ENCODE results near the gene PRM1. TPM values are rescaled to one million over a fixed set of nuclear protein-coding genes. Genes with fewer than 3 reads are reported as not detected.

The PRM1 gene
- total and polyA plus RNA-seq, 2 of the 13 experiments (the other 11 are each of a cell fraction or from before 2014, with no cell fraction given) = not detected

DNA sequence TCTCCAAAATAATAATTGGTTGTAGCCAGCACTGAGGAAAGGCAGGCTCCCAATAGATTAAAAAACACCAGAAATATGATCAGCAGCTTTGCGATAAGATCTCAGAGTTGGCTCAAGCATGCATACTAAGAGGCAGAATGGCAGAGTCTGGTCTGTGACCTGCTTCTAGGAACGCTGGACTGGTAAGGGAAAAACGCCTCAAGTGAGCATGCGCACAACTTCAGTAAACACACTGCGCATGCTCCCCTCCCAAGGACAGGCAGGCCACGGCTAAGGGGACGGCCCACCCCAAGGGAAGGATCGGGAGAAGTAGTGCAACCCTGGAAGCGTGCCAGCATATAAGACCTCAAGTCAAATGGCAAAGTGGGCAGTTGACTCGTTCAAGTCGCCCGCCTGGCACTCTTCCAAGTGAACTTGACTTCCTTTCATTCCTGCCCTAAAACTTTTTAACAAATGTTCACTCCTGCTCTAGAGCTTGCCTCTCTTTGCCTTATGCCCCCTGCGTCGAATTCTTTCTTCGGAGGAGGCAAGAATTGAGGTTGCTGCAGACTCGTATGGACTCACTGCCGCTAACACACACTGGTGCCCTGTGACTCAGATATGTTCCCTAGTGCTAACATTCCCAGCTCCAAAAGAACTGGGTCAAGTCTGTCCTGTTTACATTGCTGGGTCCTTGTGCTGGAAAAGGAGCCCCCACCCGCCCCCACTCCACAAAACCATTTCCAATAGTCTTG, 22.4 kb upstream of the PRM1 start (continued):
- TF ChIP-seq ZNF280D (CRISPR knock-in tag; IDR thresholded peaks at IDR 0.05) = 0 out of 2 replicates have a peak, but pooled peaks have one; percentile 27
- no peak for TF ChIP-seq BRCA1 (CRISPR knock-in tag; IDR thresholded peaks at IDR 0.05)
- TF ChIP-seq GATA4 (IDR thresholded peaks at IDR 0.05; ENCODE audit: borderline replicate concordance, low read depth) = no peak
- no peak for TF ChIP-seq ZNF580 (CRISPR knock-in tag; IDR thresholded peaks at IDR 0.05; ENCODE audit: borderline replicate concordance, low read depth)
- TF ChIP-seq ZIK1 (CRISPR knock-in tag; IDR thresholded peaks at IDR 0.05; ENCODE audit: borderline replicate concordance, low read depth) = 0 out of 2 replicates have a peak, but pooled peaks have one; percentile 49
- TF ChIP-seq, protein P1, sequence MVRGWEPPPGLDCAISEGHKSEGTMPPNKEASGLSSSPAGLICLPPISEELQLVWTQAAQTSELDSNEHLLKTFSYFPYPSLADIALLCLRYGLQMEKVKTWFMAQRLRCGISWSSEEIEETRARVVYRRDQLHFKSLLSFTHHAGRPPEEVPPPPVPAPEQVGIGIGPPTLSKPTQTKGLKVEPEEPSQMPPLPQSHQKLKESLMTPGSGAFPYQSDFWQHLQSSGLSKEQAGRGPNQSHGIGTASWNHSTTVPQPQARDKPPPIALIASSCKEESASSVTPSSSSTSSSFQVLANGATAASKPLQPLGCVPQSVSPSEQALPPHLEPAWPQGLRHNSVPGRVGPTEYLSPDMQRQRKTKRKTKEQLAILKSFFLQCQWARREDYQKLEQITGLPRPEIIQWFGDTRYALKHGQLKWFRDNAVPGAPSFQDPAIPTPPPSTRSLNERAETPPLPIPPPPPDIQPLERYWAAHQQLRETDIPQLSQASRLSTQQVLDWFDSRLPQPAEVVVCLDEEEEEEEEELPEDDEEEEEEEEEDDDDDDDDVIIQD (CRISPR knock-in tag; IDR thresholded peaks at IDR 0.05; ENCODE audit: low read depth) = no peak
- TF ChIP-seq, protein P2, sequence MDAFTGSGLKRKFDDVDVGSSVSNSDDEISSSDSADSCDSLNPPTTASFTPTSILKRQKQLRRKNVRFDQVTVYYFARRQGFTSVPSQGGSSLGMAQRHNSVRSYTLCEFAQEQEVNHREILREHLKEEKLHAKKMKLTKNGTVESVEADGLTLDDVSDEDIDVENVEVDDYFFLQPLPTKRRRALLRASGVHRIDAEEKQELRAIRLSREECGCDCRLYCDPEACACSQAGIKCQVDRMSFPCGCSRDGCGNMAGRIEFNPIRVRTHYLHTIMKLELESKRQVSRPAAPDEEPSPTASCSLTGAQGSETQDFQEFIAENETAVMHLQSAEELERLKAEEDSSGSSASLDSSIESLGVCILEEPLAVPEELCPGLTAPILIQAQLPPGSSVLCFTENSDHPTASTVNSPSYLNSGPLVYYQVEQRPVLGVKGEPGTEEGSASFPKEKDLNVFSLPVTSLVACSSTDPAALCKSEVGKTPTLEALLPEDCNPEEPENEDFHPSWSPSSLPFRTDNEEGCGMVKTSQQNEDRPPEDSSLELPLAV (CRISPR knock-in tag; conservative IDR thresholded peaks at IDR 0.05; ENCODE audit: low read depth) = no peak
- no peak for TF ChIP-seq HNF1A (IDR thresholded peaks at IDR 0.05; ENCODE audit: low read depth)
- TF ChIP-seq HNF1A (CRISPR knock-in tag; IDR thresholded peaks at IDR 0.05; ENCODE audit: borderline replicate concordance) = no peak
- TF ChIP-seq ZNF777 (CRISPR knock-in tag; IDR thresholded peaks at IDR 0.05) = no peak
- TF ChIP-seq RCOR2 (CRISPR knock-in tag; IDR thresholded peaks at IDR 0.05) = no peak
- no peak for TF ChIP-seq ARNTL (CRISPR knock-in tag; IDR thresholded peaks at IDR 0.05)
- no peak for TF ChIP-seq NBN (conservative IDR thresholded peaks at IDR 0.05)
- no peak for TF ChIP-seq TCF7 (IDR thresholded peaks at IDR 0.05; ENCODE audit: low read depth)
- TF ChIP-seq, protein P3, sequence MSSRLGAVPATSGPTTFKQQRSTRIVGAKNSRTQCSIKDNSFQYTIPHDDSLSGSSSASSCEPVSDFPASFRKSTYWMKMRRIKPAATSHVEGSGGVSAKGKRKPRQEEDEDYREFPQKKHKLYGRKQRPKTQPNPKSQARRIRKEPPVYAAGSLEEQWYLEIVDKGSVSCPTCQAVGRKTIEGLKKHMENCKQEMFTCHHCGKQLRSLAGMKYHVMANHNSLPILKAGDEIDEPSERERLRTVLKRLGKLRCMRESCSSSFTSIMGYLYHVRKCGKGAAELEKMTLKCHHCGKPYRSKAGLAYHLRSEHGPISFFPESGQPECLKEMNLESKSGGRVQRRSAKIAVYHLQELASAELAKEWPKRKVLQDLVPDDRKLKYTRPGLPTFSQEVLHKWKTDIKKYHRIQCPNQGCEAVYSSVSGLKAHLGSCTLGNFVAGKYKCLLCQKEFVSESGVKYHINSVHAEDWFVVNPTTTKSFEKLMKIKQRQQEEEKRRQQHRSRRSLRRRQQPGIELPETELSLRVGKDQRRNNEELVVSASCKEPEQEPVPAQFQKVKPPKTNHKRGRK (CRISPR knock-in tag; IDR thresholded peaks at IDR 0.05) = no peak
- no peak for TF ChIP-seq ZNF180 (CRISPR knock-in tag; IDR thresholded peaks at IDR 0.05; ENCODE audit: borderline replicate concordance, low read depth)
- TF ChIP-seq RORA (CRISPR knock-in tag; IDR thresholded peaks at IDR 0.05) = no peak
